Panc1 (cell line): ENCODE results near the gene PSTPIP1.

Experiments
- SIN3A ChIP-seq: IDR thresholded peaks from 2 replicates; pipeline ENCODE4 v1.6.1; 2012; ENCODE audit warnings: low read depth, mild to moderate bottlenecking, low read length, moderate library complexity, borderline replicate concordance; ENCODE audit not compliant: insufficient read depth
- TCF7L2 ChIP-seq: IDR thresholded peaks from 2 replicates; pipeline ENCODE4 v1.6.1; 2011; ENCODE audit warnings: mild to moderate bottlenecking, low read depth, low read length, inconsistent platforms
- TF ChIP-seq, protein P1 (sequence below): fragments of 450-650 bp; IDR thresholded peaks from 2 replicates; pipeline ENCODE4 v1.5.1; 2017; ENCODE audit warnings: mild to moderate bottlenecking
- TF ChIP-seq, protein P2 (sequence below), 2 experiments: IDR thresholded peaks; 2 replicates each; pipeline ENCODE4 v1.6.1; 2011 to 2012; ENCODE audit warnings: low read depth in 2 of 2, control low read depth in 1 of 2, low read length in 1 of 2, mild to moderate bottlenecking in 1 of 2, moderate library complexity in 1 of 2; ENCODE audit not compliant: insufficient read depth in 1 of 2

DNA sequence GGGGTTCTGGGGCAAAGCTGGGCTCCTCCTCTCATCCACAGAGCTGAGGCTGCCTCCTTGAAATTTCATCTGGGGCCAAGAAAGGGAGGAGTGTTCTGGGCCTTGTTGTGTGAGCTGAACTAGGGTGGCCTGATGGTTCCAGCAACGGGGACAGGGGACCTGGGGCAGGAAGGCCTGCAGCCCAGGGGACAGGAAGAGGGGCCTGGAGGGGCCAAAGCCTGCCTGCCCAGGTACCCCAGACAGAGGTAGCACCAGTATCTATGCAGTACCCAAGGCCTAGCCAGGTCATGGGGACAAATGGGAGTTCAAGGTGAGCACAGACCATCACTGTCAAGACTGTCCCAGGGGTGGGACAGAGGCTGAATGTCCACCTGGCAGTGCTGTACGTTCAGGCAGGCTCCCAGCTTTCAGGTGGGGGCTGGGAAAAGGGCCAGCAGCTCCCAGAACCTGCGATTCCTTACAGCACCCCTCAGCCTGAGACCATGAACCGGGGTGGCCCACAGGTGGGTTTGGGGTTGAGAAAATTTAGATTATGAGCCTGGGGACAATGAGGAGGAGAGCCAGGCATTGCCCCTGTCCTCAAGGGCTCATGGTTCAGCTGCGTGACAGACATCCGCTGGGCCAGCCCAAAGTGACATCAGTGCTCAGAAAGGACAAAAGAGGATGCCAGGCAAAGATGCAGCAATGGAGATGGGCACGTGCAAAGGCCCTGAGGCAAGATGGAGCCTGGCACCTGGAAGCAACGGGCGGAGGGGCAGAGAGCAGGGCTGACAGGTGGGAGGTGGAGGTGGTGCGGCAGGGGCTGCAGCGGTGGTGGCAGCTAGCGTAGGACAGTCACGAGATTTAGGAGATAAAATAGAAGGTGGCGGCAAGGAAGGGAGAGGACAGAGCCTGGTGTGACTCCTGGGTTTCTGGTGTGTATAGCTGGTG lies 28.0 kb downstream of the PSTPIP1 start:
- TF ChIP-seq, protein P1, sequence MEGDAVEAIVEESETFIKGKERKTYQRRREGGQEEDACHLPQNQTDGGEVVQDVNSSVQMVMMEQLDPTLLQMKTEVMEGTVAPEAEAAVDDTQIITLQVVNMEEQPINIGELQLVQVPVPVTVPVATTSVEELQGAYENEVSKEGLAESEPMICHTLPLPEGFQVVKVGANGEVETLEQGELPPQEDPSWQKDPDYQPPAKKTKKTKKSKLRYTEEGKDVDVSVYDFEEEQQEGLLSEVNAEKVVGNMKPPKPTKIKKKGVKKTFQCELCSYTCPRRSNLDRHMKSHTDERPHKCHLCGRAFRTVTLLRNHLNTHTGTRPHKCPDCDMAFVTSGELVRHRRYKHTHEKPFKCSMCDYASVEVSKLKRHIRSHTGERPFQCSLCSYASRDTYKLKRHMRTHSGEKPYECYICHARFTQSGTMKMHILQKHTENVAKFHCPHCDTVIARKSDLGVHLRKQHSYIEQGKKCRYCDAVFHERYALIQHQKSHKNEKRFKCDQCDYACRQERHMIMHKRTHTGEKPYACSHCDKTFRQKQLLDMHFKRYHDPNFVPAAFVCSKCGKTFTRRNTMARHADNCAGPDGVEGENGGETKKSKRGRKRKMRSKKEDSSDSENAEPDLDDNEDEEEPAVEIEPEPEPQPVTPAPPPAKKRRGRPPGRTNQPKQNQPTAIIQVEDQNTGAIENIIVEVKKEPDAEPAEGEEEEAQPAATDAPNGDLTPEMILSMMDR, result no peak
- TF ChIP-seq, protein P2, sequence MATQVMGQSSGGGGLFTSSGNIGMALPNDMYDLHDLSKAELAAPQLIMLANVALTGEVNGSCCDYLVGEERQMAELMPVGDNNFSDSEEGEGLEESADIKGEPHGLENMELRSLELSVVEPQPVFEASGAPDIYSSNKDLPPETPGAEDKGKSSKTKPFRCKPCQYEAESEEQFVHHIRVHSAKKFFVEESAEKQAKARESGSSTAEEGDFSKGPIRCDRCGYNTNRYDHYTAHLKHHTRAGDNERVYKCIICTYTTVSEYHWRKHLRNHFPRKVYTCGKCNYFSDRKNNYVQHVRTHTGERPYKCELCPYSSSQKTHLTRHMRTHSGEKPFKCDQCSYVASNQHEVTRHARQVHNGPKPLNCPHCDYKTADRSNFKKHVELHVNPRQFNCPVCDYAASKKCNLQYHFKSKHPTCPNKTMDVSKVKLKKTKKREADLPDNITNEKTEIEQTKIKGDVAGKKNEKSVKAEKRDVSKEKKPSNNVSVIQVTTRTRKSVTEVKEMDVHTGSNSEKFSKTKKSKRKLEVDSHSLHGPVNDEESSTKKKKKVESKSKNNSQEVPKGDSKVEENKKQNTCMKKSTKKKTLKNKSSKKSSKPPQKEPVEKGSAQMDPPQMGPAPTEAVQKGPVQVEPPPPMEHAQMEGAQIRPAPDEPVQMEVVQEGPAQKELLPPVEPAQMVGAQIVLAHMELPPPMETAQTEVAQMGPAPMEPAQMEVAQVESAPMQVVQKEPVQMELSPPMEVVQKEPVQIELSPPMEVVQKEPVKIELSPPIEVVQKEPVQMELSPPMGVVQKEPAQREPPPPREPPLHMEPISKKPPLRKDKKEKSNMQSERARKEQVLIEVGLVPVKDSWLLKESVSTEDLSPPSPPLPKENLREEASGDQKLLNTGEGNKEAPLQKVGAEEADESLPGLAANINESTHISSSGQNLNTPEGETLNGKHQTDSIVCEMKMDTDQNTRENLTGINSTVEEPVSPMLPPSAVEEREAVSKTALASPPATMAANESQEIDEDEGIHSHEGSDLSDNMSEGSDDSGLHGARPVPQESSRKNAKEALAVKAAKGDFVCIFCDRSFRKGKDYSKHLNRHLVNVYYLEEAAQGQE (IDR thresholded peaks at IDR 0.05; ENCODE audit: insufficient read depth in 1 of 2, low read depth in 2 of 2, low read length in 1 of 2), result no peak
- no peak for TF ChIP-seq SIN3A
- no peak for TF ChIP-seq TCF7L2
